ENCODE measurements around the gene AKTIP. TPM values are rescaled to one million over a fixed set of nuclear protein-coding genes. Genes with fewer than 3 reads are reported as not detected.
"Not testable (repeated sequence)": the region's sequence is repeated elsewhere in the genome, so short reads cannot be mapped to it uniquely, and the experiment has no call there.

The AKTIP gene
- polyA plus RNA-seq, 1 donor from 2014 or later, result 68.6 TPM

DNA sequence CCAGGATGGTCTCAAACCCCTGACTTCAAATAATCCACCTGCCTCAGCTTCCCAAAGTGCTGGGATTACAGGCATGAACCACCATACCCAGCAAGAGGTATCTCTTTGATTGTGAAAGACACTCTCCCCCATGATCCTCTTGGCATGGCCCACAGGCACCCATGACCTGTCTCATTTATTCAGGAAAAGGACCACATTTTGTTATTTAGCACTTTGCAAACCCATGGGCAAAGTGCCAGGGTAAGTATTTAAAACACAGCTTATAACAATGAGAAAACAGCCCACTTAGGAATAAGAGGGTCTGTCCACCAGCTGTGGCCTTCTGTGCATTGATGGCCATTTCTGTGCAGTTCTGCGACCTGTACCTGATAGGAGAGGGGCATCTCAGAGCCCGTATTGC, 12.8 kb upstream of the AKTIP start (continued):
- TF ChIP-seq EP300 (conservative IDR thresholded peaks at IDR 0.05; ENCODE audit: poor library complexity, severe bottlenecking) (no peak), MXI1 (conservative IDR thresholded peaks at IDR 0.05; ENCODE audit: poor library complexity, severe bottlenecking) (no peak)

DNA sequence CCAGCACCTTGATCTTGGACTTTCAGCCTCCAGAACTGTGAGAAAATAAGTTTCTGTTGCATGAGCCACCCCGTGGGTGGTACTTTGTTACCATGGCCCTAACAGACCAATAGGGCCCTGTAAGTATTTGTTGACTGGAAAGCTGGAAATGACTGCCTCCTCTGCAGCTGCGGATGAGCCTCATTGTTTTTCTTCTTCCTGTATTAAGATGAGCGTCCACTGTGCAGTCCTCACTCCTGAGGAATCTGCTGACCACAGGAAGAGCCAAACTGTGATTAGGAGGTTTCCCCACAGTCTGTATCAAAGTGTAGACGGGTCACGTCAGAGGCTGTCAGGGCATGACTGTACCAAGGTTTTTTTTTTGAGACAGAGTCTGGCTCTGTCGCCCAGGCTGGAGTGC, 12.2 kb upstream of the AKTIP start:
- no peaks in the 10 kb centered on the region for H3K36me3 ChIP-seq (ENCODE audit: insufficient read depth, low read length)
- H3K4me3 ChIP-seq (ENCODE audit: low read length), result no peak overlapping the region
- H4K20me1 ChIP-seq (ENCODE audit: insufficient read depth), result no peaks in the 10 kb centered on the region
- no peaks in the 10 kb centered on the region for H3K27me3 ChIP-seq (ENCODE audit: insufficient read depth, low read depth, low read length)
- no peak overlapping the region for H2AFZ ChIP-seq (ENCODE audit: low read depth, low read length)
- no peak overlapping the region for H3K9ac ChIP-seq (ENCODE audit: low read length)
- H3K9me2 ChIP-seq (ENCODE audit: insufficient read depth, low read length), result no peaks in the 10 kb centered on the region
- H3K9me3 ChIP-seq (ENCODE audit: low read length), result no peaks in the 10 kb centered on the region
- TF ChIP-seq SMC3 (conservative IDR thresholded peaks at IDR 0.05; ENCODE audit: poor library complexity), result no peak
- TF ChIP-seq TAF1 (IDR thresholded peaks at IDR 0.05; ENCODE audit: low read depth), result no peak
- TF ChIP-seq, protein P1, sequence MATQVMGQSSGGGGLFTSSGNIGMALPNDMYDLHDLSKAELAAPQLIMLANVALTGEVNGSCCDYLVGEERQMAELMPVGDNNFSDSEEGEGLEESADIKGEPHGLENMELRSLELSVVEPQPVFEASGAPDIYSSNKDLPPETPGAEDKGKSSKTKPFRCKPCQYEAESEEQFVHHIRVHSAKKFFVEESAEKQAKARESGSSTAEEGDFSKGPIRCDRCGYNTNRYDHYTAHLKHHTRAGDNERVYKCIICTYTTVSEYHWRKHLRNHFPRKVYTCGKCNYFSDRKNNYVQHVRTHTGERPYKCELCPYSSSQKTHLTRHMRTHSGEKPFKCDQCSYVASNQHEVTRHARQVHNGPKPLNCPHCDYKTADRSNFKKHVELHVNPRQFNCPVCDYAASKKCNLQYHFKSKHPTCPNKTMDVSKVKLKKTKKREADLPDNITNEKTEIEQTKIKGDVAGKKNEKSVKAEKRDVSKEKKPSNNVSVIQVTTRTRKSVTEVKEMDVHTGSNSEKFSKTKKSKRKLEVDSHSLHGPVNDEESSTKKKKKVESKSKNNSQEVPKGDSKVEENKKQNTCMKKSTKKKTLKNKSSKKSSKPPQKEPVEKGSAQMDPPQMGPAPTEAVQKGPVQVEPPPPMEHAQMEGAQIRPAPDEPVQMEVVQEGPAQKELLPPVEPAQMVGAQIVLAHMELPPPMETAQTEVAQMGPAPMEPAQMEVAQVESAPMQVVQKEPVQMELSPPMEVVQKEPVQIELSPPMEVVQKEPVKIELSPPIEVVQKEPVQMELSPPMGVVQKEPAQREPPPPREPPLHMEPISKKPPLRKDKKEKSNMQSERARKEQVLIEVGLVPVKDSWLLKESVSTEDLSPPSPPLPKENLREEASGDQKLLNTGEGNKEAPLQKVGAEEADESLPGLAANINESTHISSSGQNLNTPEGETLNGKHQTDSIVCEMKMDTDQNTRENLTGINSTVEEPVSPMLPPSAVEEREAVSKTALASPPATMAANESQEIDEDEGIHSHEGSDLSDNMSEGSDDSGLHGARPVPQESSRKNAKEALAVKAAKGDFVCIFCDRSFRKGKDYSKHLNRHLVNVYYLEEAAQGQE (IDR thresholded peaks at IDR 0.05; ENCODE audit: borderline replicate concordance), result no peak
- no peak for TF ChIP-seq EZH2 (IDR thresholded peaks at IDR 0.05; ENCODE audit: borderline replicate concordance, insufficient read depth, low read length, poor library complexity, severe bottlenecking)
- no peak for TF ChIP-seq MXI1 (conservative IDR thresholded peaks at IDR 0.05; ENCODE audit: poor library complexity, severe bottlenecking)
- no peak for TF ChIP-seq EP300 (conservative IDR thresholded peaks at IDR 0.05; ENCODE audit: poor library complexity, severe bottlenecking)
- TF ChIP-seq POLR2AphosphoS5 (IDR thresholded peaks at IDR 0.05), result no peak
- no peak for TF ChIP-seq RAD21 (conservative IDR thresholded peaks at IDR 0.05)
- TF ChIP-seq, protein P2, sequence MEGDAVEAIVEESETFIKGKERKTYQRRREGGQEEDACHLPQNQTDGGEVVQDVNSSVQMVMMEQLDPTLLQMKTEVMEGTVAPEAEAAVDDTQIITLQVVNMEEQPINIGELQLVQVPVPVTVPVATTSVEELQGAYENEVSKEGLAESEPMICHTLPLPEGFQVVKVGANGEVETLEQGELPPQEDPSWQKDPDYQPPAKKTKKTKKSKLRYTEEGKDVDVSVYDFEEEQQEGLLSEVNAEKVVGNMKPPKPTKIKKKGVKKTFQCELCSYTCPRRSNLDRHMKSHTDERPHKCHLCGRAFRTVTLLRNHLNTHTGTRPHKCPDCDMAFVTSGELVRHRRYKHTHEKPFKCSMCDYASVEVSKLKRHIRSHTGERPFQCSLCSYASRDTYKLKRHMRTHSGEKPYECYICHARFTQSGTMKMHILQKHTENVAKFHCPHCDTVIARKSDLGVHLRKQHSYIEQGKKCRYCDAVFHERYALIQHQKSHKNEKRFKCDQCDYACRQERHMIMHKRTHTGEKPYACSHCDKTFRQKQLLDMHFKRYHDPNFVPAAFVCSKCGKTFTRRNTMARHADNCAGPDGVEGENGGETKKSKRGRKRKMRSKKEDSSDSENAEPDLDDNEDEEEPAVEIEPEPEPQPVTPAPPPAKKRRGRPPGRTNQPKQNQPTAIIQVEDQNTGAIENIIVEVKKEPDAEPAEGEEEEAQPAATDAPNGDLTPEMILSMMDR (IDR thresholded peaks at IDR 0.05; ENCODE audit: poor library complexity, severe bottlenecking), result no peak
- H3K27ac ChIP-seq (ENCODE audit: low read length), result no peak overlapping the region
- H3F3A ChIP-seq (ENCODE audit: insufficient read depth, low read length, poor library complexity, severe bottlenecking), result no peaks in the 10 kb centered on the region
- H3K79me2 ChIP-seq (replicated peaks; ENCODE audit: insufficient read depth, low read length), result no peaks in the 10 kb centered on the region
- H3K4me2 ChIP-seq (ENCODE audit: low read length), result no peak overlapping the region

DNA sequence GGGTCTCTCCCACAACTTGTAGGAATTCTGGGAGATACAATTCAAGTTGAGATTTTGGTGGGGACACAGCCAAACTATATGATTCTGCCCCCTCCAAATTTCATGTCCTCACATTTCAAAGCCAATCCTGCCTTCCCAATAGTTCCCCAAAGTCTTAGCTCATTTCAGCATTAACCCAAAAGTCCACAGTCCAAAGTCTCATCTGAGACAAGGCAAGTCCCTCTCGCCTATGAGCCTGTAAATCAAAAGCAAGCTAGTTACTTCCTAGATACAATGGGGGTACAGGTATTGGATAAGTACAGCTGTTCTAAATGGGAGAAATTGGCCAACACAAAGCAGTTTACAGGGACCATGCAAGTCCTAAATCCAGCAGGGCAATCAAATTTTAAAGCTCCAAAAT, 9.8 kb upstream of the AKTIP start:
- H3K36me3 ChIP-seq (ENCODE audit: insufficient read depth, low read length); H3K4me2 ChIP-seq (ENCODE audit: low read length); H3K9me3 ChIP-seq (ENCODE audit: low read length); H3K9ac ChIP-seq (ENCODE audit: low read length); H3K27me3 ChIP-seq (ENCODE audit: insufficient read depth, low read depth, low read length); H3K4me3 ChIP-seq (ENCODE audit: low read length); H2AFZ ChIP-seq (ENCODE audit: low read depth, low read length); H3K79me2 ChIP-seq (replicated peaks; ENCODE audit: insufficient read depth, low read length); H4K20me1 ChIP-seq (ENCODE audit: insufficient read depth); H3F3A ChIP-seq (ENCODE audit: insufficient read depth, low read length, poor library complexity, severe bottlenecking); H3K27ac ChIP-seq (ENCODE audit: low read length); H3K9me2 ChIP-seq (ENCODE audit: insufficient read depth, low read length): not testable (repeated sequence)

Data from neural cell (in vitro differentiated cells).